SU-DHL-6 (cell line): ENCODE results near the gene TMPRSS9.

ENCODE experiments used
- H2AFZ ChIP-seq: fragments of 200-600 bp; sonication (generic); 2 replicates; pipeline ENCODE4 v1.6.1; 2014; ENCODE audit warnings: low read depth, mild to moderate bottlenecking, moderate library complexity, mixed read lengths, antibody characterized with exemption, low read length; ENCODE audit not compliant: severe bottlenecking
- H3F3A ChIP-seq: fragments of 200-600 bp; shearing (Covaris generic); 2 replicates; pipeline ENCODE4 v1.6.0; 2016; ENCODE audit warnings: antibody characterized with exemption, mild to moderate bottlenecking; ENCODE audit not compliant: insufficient read depth
- H3K27ac ChIP-seq: fragments of 200-600 bp; sonication (generic); 2 replicates; pipeline ENCODE4 v1.5.1; 2016; ENCODE audit warnings: low read depth, mild to moderate bottlenecking, low read length, moderate library complexity, mixed read lengths
- H3K27me3 ChIP-seq: fragments of 200-600 bp; sonication (generic), shearing (Covaris generic); 2 replicates; pipeline ENCODE4 v1.6.0; 2014; ENCODE audit warnings: mild to moderate bottlenecking, low read length
- H3K36me3 ChIP-seq: fragments of 200-600 bp; sonication (generic); 2 replicates; pipeline ENCODE4 v1.6.1; 2014; ENCODE audit warnings: mild to moderate bottlenecking, low read length, mixed read lengths
- H3K4me2 ChIP-seq: fragments of 300-600, 200-600 bp; shearing (Covaris generic), sonication (generic); 2 replicates; pipeline ENCODE4 v1.6.0; 2014; ENCODE audit warnings: low read length, low read depth, mild to moderate bottlenecking; ENCODE audit not compliant: poor library complexity, severe bottlenecking
- H3K4me3 ChIP-seq: fragments of 200-600 bp; sonication (generic); 2 replicates; pipeline ENCODE4 v1.5.1; 2014; ENCODE audit warnings: antibody characterized with exemption, low read length, mild to moderate bottlenecking, mixed read lengths; ENCODE audit not compliant: insufficient read depth, poor library complexity, severe bottlenecking
- H3K79me2 ChIP-seq: fragments of 200-600 bp; sonication (generic); 2 replicates; pipeline ENCODE4 v1.6.1; 2014; ENCODE audit warnings: mild to moderate bottlenecking, low read length, moderate library complexity; ENCODE audit not compliant: insufficient read depth
- H3K9ac ChIP-seq: fragments of 200-600 bp; sonication (generic); 2 replicates; pipeline ENCODE4 v1.7.0; 2014; ENCODE audit warnings: mild to moderate bottlenecking, low read length
- H3K9me2 ChIP-seq: fragments of 200-600 bp; sonication (generic); replicated peaks from 2 replicates; pipeline ENCODE4 v1.6.1; 2014; ENCODE audit warnings: low read length; ENCODE audit not compliant: insufficient read depth
- H3K9me3 ChIP-seq: fragments of 200-600 bp; sonication (generic); 2 replicates; pipeline ENCODE4 v1.6.1; 2014; ENCODE audit warnings: low read length, mixed read lengths; ENCODE audit not compliant: insufficient read depth
- H4K20me1 ChIP-seq: fragments of 200-600 bp; sonication (generic); 2 replicates; pipeline ENCODE4 v1.6.1; 2014; ENCODE audit warnings: low read depth, mild to moderate bottlenecking, antibody characterized with exemption, low read length, moderate library complexity, mixed read lengths
- CTCF ChIP-seq: fragments of 200-600 bp; sonication (generic); IDR thresholded peaks from one replicate; pipeline ENCODE4 v1.5.1; 2017; ENCODE audit warnings: antibody characterized with exemption, mild to moderate bottlenecking, low read length, moderate library complexity; ENCODE audit not compliant: insufficient read depth, poor library complexity, severe bottlenecking
- EZH2phosphoT487 ChIP-seq: fragments of 200-600 bp; sonication (generic), shearing (Covaris generic); conservative IDR thresholded peaks from 2 replicates; pipeline ENCODE4 v1.6.1; 2018; ENCODE audit warnings: mild to moderate bottlenecking, antibody characterized with exemption, low read length, moderate library complexity, mixed read lengths

The TMPRSS9 gene

GRCh38 chr19:2436384-2436783 lies 76.3 kb downstream of the TMPRSS9 start:
- Histone ChIP-seq H2AFZ (no peak overlapping the region), H3F3A (no peaks in the 10 kb centered on the region), H3K36me3 (no peaks in the 10 kb centered on the region), H3K9ac (no peak overlapping the region), H3K27ac (no peak overlapping the region), H3K4me2 (no peak overlapping the region), H3K27me3 (no peaks in the 10 kb centered on the region), H3K9me3 (no peaks in the 10 kb centered on the region), H3K4me3 (no peak overlapping the region), H3K9me2 (no peaks in the 10 kb centered on the region), H3K79me2 (peaks cover 26% of the 10 kb centered on the region), H4K20me1 (peaks cover 4% of the 10 kb centered on the region; the same call in 1 of the 2 replicates)
- TF ChIP-seq EZH2phosphoT487 (no peak), CTCF (no peak)

DNA sequence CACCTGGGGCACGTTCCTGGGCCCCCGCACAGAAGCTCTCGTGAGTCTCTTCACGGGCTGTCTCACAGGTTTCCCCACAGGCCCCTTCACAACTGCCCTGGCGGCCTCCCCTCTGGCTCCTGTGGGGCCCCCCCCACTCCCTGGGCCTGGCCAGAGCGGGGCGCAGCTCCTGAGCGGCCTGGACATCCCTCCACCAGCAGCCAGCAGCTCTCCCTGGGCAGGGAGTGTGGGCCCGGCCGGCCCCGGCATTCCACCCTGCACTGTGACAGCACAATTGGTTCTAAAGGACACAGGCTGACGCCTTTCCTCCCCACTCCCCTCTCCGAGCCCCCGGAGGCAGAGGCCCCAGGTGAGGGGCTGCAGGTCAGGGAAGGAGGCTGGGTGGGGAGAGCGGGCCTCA lies 76.9 kb downstream of the TMPRSS9 start:
- Histone ChIP-seq H2AFZ (no peak overlapping the region), H3K9me2 (no peaks in the 10 kb centered on the region), H3F3A (no peaks in the 10 kb centered on the region), H3K4me3 (no peak overlapping the region), H3K9ac (no peak overlapping the region), H3K4me2 (no peak overlapping the region), H3K27ac (no peak overlapping the region), H4K20me1 (peaks cover 4% of the 10 kb centered on the region; the same call in 1 of the 2 replicates), H3K79me2 (peaks cover 32% of the 10 kb centered on the region), H3K36me3 (0 out of 2 replicates have a peak, but pooled peaks cover 2% of the 10 kb centered on the region), H3K27me3 (no peaks in the 10 kb centered on the region), H3K9me3 (no peaks in the 10 kb centered on the region)
- no peak for TF ChIP-seq CTCF

- H3K27ac ChIP-seq: no peak overlapping the region
Observed at GRCh38 chr19:2438178-2438577, 78.1 kb downstream of the TMPRSS9 start.

More at GRCh38 chr19:2438178-2438577, 78.1 kb downstream of the TMPRSS9 start:
- no peaks in the 10 kb centered on the region for H3K9me2 ChIP-seq
- peaks cover 4% of the 10 kb centered on the region; the same call in 1 of the 2 replicates for H4K20me1 ChIP-seq
- no peak overlapping the region for H3K9ac ChIP-seq
- no peaks in the 10 kb centered on the region for H3K9me3 ChIP-seq
- no peak overlapping the region for H3K4me2 ChIP-seq
- H3F3A ChIP-seq: no peaks in the 10 kb centered on the region
- H3K27me3 ChIP-seq: no peaks in the 10 kb centered on the region
- H3K4me3 ChIP-seq: no peak overlapping the region
- 0 out of 2 replicates have a peak, but pooled peaks cover 3% of the 10 kb centered on the region for H3K36me3 ChIP-seq
- peaks cover 43% of the 10 kb centered on the region for H3K79me2 ChIP-seq
- TF ChIP-seq EZH2phosphoT487: no peak
- no peak for TF ChIP-seq CTCF
- no peak overlapping the region for H2AFZ ChIP-seq
